HCT116 (cell line): ENCODE measurements around the gene CEND1. TPM values are rescaled to one million over a fixed set of nuclear protein-coding genes. Genes with fewer than 3 reads are reported as not detected.

Experiments used
- ATAC-seq: fragments of 200-7000 bp; cut with Tn5 transposase; 2 replicates; pipeline ENCODE4 v1.9.1; 2020; ENCODE audit warnings: mild to moderate bottlenecking, moderate library complexity
- BruUV-seq: library from RNA; stranded (reverse); fragments of 400-500 nt; replicated peaks from 2 replicates; lab custom pipeline; 2021; lab: Mats Ljungman, UMichigan
- CTCF ChIA-PET: fragments of 300-600 bp; sonication (Branson Sonifier 250); formaldehyde crosslinking; loops from one replicate; lab custom pipeline; 2021; ENCODE audit warnings: antibody characterized with exemption; lab: Charles Lee
- POLR2A ChIA-PET: fragments of 300-600, 350-600 bp; sonication (Branson Sonifier 250); formaldehyde crosslinking; loops from one replicate; lab custom pipeline; 2021; ENCODE audit warnings: antibody characterized with exemption; lab: Charles Lee
- RAD21 ChIA-PET, 2 experiments: fragments of 300-600 bp; sonication (Branson Sonifier 250); formaldehyde crosslinking; loops; one replicate each; lab custom pipeline; 2023; ENCODE audit warnings: low total read pairs in 2 of 2; ENCODE audit not compliant: uncharacterized antibody in 2 of 2, unreplicated experiment in 2 of 2, low non-redundant PET in 1 of 2; lab: Charles Lee
- DNase-seq: peaks from one replicate; pipeline ENCODE4 v3.0.0-alpha.2; 2010; ENCODE audit warnings: low read depth, low spot score
- H2AFZ ChIP-seq: fragments of 200-600 bp; shearing (Covaris generic), sonication (generic); 2 replicates; pipeline ENCODE4 v1.6.1; 2017; ENCODE audit warnings: low read depth, mixed run types, mixed read lengths, antibody characterized with exemption, low read length; ENCODE audit not compliant: poor library complexity, severe bottlenecking
- H3K27ac ChIP-seq: 2 replicates; pipeline ENCODE4 v1.5.1; 2012; ENCODE audit warnings: low read depth, low read length
- H3K27me3 ChIP-seq: fragments of 200-600 bp; sonication (generic); 2 replicates; pipeline ENCODE4 v1.6.1; 2016; ENCODE audit warnings: mixed run types, low read length, mixed read lengths; ENCODE audit not compliant: insufficient read depth
- H3K36me3 ChIP-seq, 2 experiments: fragments of 200-500 bp in 1 of 2; fragments of 200-600 bp in 1 of 2; sonication (Bioruptor generic) in 1 of 2; sonication (generic) in 1 of 2; 2 replicates each; pipeline versions ENCODE4 v1.5.1 to v1.6.1; 2014 to 2016; ENCODE audit warnings: low read length in 2 of 2, inconsistent platforms in 1 of 2, mixed read lengths in 1 of 2, mixed run types in 1 of 2; ENCODE audit not compliant: insufficient read depth in 2 of 2, control insufficient read depth in 1 of 2
- H3K4me1 ChIP-seq, 2 experiments: fragments of 200-600 bp in 1 of 2; sonication (generic) in 1 of 2; 2 replicates each; pipeline versions ENCODE4 v1.5.1 to v1.6.1; 2012 to 2017; ENCODE audit warnings: low read length in 2 of 2, inconsistent platforms in 1 of 2, mild to moderate bottlenecking in 1 of 2, mixed read lengths in 1 of 2, mixed run types in 1 of 2, moderate library complexity in 1 of 2; ENCODE audit not compliant: insufficient read depth in 2 of 2, control insufficient read depth in 1 of 2
- H3K4me2 ChIP-seq: fragments of 200-600 bp; sonication (generic); 2 replicates; pipeline ENCODE4 v1.6.1; 2017; ENCODE audit warnings: mixed run types, low read length, mixed read lengths
- H3K4me3 ChIP-seq, 2 experiments: fragments of 200-600 bp in 1 of 2; sonication (generic) in 1 of 2; replicated peaks in 1 of 2; 2 replicates each; pipeline ENCODE4 v1.5.1; 2011 to 2016; ENCODE audit warnings: low read length in 2 of 2, control low read depth in 1 of 2, low read depth in 1 of 2, mild to moderate bottlenecking in 1 of 2, mixed read lengths in 1 of 2, mixed run types in 1 of 2
- H3K79me2 ChIP-seq: fragments of 200-600 bp; sonication (generic); 2 replicates; pipeline ENCODE4 v1.6.1; 2017; ENCODE audit warnings: mild to moderate bottlenecking, mixed run types, low read length, moderate library complexity, mixed read lengths; ENCODE audit not compliant: insufficient read depth
- H3K9ac ChIP-seq: fragments of 200-600 bp; sonication (generic); 2 replicates; pipeline ENCODE4 v1.6.1; 2016; ENCODE audit warnings: low read length, mixed read lengths
- H3K9me2 ChIP-seq: fragments of 200-600 bp; sonication (generic), shearing (Covaris generic); 2 replicates; pipeline ENCODE4 v1.6.1; 2017; ENCODE audit warnings: mixed run types, mild to moderate bottlenecking, moderate library complexity; ENCODE audit not compliant: insufficient read depth
- H3K9me3 ChIP-seq, 2 experiments: fragments of 200-500 bp in 1 of 2; fragments of 200-600 bp in 1 of 2; sonication (Bioruptor generic) in 1 of 2; sonication (generic) in 1 of 2; 2 replicates each; pipeline ENCODE4 v1.6.1; 2014 to 2017; ENCODE audit warnings: low read length in 2 of 2, mixed read lengths in 2 of 2, inconsistent platforms in 1 of 2, low read depth in 1 of 2, mild to moderate bottlenecking in 1 of 2, mixed run types in 1 of 2, moderate library complexity in 1 of 2; ENCODE audit not compliant: control insufficient read depth in 1 of 2, insufficient read depth in 1 of 2
- H4K20me1 ChIP-seq: fragments of 200-600 bp; sonication (generic), shearing (Covaris generic); 2 replicates; pipeline ENCODE4 v1.6.1; 2017; ENCODE audit warnings: mixed run types, mild to moderate bottlenecking, moderate library complexity; ENCODE audit not compliant: insufficient read depth
- POLR2A ChIP-seq: IDR thresholded peaks from 2 replicates; pipeline ENCODE4 v1.7.0; 2011; ENCODE audit warnings: borderline replicate concordance; ENCODE audit not compliant: insufficient read depth, insufficient read length; ENCODE audit errors: extremely low read depth
- POLR2AphosphoS5 ChIP-seq: IDR thresholded peaks from 2 replicates; pipeline ENCODE4 v1.6.1; 2011; ENCODE audit warnings: mild to moderate bottlenecking, low read depth, low read length, moderate library complexity
- SP1 ChIP-seq: IDR thresholded peaks from 2 replicates; pipeline ENCODE4 v1.6.1; 2012; ENCODE audit warnings: low read depth
- TCF7L2 ChIP-seq: IDR thresholded peaks from 2 replicates; pipeline ENCODE4 v1.7.0; 2011; ENCODE audit warnings: borderline replicate concordance, inconsistent platforms; ENCODE audit not compliant: insufficient read depth, insufficient read length; ENCODE audit errors: extremely low read depth
- ZFX ChIP-seq: fragments of 450-650 bp; IDR thresholded peaks from 2 replicates; pipeline ENCODE4 v1.6.1; 2017
- intact Hi-C: fragments of 100-400 bp; cut with micrococcal nuclease; formaldehyde crosslinking; loops from 2 replicates; pipeline ENCODE4 v1.10.0; 2022
- total RNA-seq: library from RNA; stranded (reverse); gene quantifications from one replicate; pipeline ENCODE4 v1.2.1, GENCODE V29; 2021; ENCODE audit not compliant: unreplicated experiment
- TF ChIP-seq, protein P1 (sequence below), 3 experiments: fragments of 200-600 bp in 1 of 3; sonication (generic) in 1 of 3; IDR thresholded peaks in 2 of 3; conservative IDR thresholded peaks in 1 of 3; 2 replicates each; pipeline ENCODE4 v1.5.1; 2012 to 2017; ENCODE audit warnings: low read depth in 2 of 3, low read length in 2 of 3, antibody characterized with exemption in 1 of 3, borderline replicate concordance in 1 of 3, control low read depth in 1 of 3, mild to moderate bottlenecking in 1 of 3, mixed read lengths in 1 of 3, mixed run types in 1 of 3, moderate library complexity in 1 of 3; ENCODE audit not compliant: insufficient read depth in 1 of 3

Gene CEND1
- total RNA-seq, 1 experiment from 2014 or later, result 0.27 TPM

DNA sequence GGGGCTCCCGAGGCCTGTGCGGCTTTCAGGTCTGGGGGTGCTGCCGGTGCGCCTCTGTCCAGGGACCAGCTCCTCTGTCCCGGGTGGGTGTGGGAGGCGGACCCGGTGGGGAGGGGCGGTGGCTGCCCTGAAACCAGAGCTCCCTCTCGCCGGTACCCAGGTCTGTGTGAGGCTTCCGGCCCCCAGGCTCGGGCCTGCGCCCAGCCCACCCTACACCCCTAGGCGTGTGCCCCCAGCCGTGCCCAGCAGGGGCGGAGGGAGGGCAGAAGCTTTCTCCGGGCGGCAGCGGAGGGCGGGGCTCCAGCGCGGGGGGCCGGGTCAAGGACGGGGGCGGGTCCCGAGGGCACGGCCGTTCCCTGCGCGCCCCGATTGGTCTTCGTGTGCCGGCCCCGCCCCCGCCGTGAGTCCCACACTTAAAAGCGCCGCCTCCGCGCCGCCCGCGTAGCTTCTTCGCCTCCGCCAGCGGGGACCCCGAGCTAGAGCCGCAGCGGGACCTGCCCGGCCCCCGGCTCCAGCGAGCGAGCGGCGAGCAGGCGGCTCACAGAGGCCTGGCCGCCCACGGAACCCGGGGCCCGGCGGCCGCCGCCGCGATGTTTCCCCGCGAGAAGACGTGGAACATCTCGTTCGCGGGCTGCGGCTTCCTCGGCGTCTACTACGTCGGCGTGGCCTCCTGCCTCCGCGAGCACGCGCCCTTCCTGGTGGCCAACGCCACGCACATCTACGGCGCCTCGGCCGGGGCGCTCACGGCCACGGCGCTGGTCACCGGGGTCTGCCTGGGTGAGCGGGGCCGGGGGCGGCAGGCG lies 29.4 kb upstream of the CEND1 start:
- H3K9ac ChIP-seq, result peak overlapping the region; percentile 90
- ChIA-PET POLR2A (interaction anchor here (0.5 to 2.7 kb wide), 18 partner anchors 8 to 236 kb away, joined by 3 to 45 read pairs (median 6); partner anchors contain the start of genes CD151, CHID1, CRACR2B and POLR2L), RAD21 (interaction anchor here in 1 of 2 experiments (0.7 kb wide), 1 partner anchor 232 kb away, joined by 4 read pairs; no protein-coding TSS in a partner anchor), CTCF (interaction anchor here (1.2 to 1.4 kb wide), 2 partner anchors 10 to 25 kb away, joined by 3 read pairs; partner anchors contain the start of gene RPLP2)
- H2AFZ ChIP-seq, result no peak overlapping the region
- H3K4me3 ChIP-seq, result peak overlapping the region; percentile 65 to 77
- TF ChIP-seq POLR2A, result peak; percentile 86
- peak; percentile 82 for TF ChIP-seq TCF7L2
- TF ChIP-seq SP1, result no peak
- TF ChIP-seq, protein P1, sequence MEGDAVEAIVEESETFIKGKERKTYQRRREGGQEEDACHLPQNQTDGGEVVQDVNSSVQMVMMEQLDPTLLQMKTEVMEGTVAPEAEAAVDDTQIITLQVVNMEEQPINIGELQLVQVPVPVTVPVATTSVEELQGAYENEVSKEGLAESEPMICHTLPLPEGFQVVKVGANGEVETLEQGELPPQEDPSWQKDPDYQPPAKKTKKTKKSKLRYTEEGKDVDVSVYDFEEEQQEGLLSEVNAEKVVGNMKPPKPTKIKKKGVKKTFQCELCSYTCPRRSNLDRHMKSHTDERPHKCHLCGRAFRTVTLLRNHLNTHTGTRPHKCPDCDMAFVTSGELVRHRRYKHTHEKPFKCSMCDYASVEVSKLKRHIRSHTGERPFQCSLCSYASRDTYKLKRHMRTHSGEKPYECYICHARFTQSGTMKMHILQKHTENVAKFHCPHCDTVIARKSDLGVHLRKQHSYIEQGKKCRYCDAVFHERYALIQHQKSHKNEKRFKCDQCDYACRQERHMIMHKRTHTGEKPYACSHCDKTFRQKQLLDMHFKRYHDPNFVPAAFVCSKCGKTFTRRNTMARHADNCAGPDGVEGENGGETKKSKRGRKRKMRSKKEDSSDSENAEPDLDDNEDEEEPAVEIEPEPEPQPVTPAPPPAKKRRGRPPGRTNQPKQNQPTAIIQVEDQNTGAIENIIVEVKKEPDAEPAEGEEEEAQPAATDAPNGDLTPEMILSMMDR (IDR thresholded peaks at IDR 0.05 in 2 of 3, conservative IDR thresholded peaks at IDR 0.05 in 1 of 3; ENCODE audit: borderline replicate concordance in 1 of 3, insufficient read depth in 1 of 3, low read depth in 2 of 3, low read length in 2 of 3), result no peak
- TF ChIP-seq ZFX, result peak; percentile 53; the same call in 1 of the 2 replicates
- TF ChIP-seq POLR2AphosphoS5, result peak; percentile 93
- H3K9me2 ChIP-seq, result no peaks in the 10 kb centered on the region
- ATAC-seq (peak; percentile 75), DNase-seq (no peak)
- H3K36me3 ChIP-seq, result no peaks in the 10 kb centered on the region
- H3K4me2 ChIP-seq, result peak overlapping the region; percentile 81
- no peaks in the 10 kb centered on the region for H4K20me1 ChIP-seq
- peak overlapping the region; percentile 81; the same call in 1 of the 2 replicates for H3K27ac ChIP-seq
- intact Hi-C loops, result no loop called here
- peaks cover 22% of the 10 kb centered on the region for H3K79me2 ChIP-seq
- H3K27me3 ChIP-seq, result no peaks in the 10 kb centered on the region
- peaks cover 26 to 40% of the 10 kb centered on the region in 2 experiments for H3K4me1 ChIP-seq
- BruUV-seq, result no TSS peak
- H3K9me3 ChIP-seq, result no peaks in the 10 kb centered on the region
